Upper lobe of left lung (tissue), 6 donors: ENCODE measurements around the gene SLC22A1. TPM values are rescaled to one million over a fixed set of nuclear protein-coding genes. Genes with fewer than 3 reads are reported as not detected.

Experiments used
- ATAC-seq, 2 donors: fragments of 200-7000 bp; cut with Tn5 transposase; one replicate each; pipeline ENCODE4 v1.9.1; 2022; ENCODE audit warnings: mild to moderate bottlenecking in 2 of 2, moderate library complexity in 2 of 2; ENCODE audit not compliant: low FRiP score in 2 of 2
- DNase-seq, 2 donors: peaks; one replicate each; pipeline ENCODE4 v3.0.0-alpha.2; 2019 to 2020
- H3K27ac ChIP-seq, 4 donors: fragments of 200-600 bp; sonication (generic); one replicate each; pipeline ENCODE4 v1.5.1; 2016 to 2019
- H3K27me3 ChIP-seq, 4 donors: fragments of 200-600 bp; sonication (generic); one replicate each; pipeline ENCODE4 v1.5.1; 2017 to 2019
- H3K36me3 ChIP-seq, 4 donors: fragments of 200-600 bp; sonication (generic); one replicate each; pipeline ENCODE4 v1.5.1; 2016 to 2019
- H3K4me1 ChIP-seq, 4 donors: fragments of 200-600 bp; sonication (generic); one replicate each; pipeline ENCODE4 v1.5.1; 2018 to 2019
- H3K4me3 ChIP-seq, 4 donors: fragments of 200-600 bp; sonication (generic); one replicate each; pipeline ENCODE4 v1.5.1; 2017 to 2019; ENCODE audit warnings: mild to moderate bottlenecking in 2 of 4, moderate library complexity in 1 of 4
- H3K9me3 ChIP-seq, 4 donors: fragments of 200-600 bp; sonication (generic); one replicate each; pipeline ENCODE4 v1.5.1; 2018 to 2019
- EP300 ChIP-seq, 4 donors: sonication (generic); formaldehyde crosslinking; IDR thresholded peaks; one replicate each; pipeline ENCODE4 v1.5.1; 2017; ENCODE audit warnings: antibody characterized with exemption in 4 of 4, control low read depth in 2 of 4
- POLR2A ChIP-seq, 4 donors: fragments of 450-650 bp; IDR thresholded peaks; one replicate each; pipeline ENCODE4 v1.5.1; 2016 to 2017; ENCODE audit warnings: antibody characterized with exemption in 4 of 4, mild to moderate bottlenecking in 2 of 4
- POLR2AphosphoS5 ChIP-seq, 2 donors: sonication (generic); formaldehyde crosslinking; IDR thresholded peaks; one replicate each; pipeline ENCODE4 v1.5.1; 2017; ENCODE audit warnings: antibody characterized with exemption in 2 of 2
- WGBS, 2 donors: methylation state at CpG; one replicate each; pipeline ENCODE4 v1.1.5; 2017 to 2018; 5-methylcytosine and 5-hydroxymethylcytosine counted together
- total RNA-seq, 6 donors: library from RNA; depleted of rRNA in 4 of 6; stranded (reverse); fragments of >200 nt in 4 of 6; gene quantifications; one replicate each; pipeline versions ENCODE4 v1.1.0 to v1.2.1, GENCODE V29; 2016 to 2021
- TF ChIP-seq, protein P1 (sequence below), 6 experiments: fragments of 450-650 bp in 4 of 6; fragments of 200-600 bp in 2 of 6; sonication (generic) in 2 of 6; IDR thresholded peaks; one replicate each; pipeline ENCODE4 v1.5.1; 2016 to 2019; ENCODE audit warnings: antibody characterized with exemption in 6 of 6
- donor health status: DM: no; HTN: no; CAD: no; lungs with moderate emphysema.
- donor health status: DM: no; HTN: yes; CAD: no; lungs with severe emphysema.

The SLC22A1 gene
- total RNA-seq, 6 donors from 2014 or later: 0.67 to 4.2 (median 2.0) TPM

DNA sequence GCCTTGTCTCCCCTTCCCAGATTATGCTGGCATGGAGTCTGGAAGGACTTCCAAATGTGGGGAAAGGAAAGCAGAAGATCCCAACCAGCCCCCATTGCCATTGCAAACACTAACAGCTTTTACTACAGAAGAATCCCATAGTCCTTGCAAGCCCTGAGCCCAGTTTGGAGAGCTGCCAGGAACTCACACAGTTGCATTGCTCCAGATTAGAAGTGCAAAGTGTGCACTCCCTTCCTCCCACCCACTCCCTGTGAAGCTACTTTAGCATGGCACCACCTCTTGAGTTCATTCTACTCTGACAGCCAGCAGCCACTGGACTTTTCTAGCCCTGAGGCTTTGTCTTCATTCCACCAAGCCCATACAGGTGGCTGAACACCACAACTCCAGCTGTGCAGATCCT, 69.4 kb downstream of the SLC22A1 start:
- Histone ChIP-seq H3K27me3 (no peaks in the 10 kb centered on the region), H3K36me3 (no peaks in the 10 kb centered on the region), H3K9me3 (peaks cover 12 to 23% (median 21%) of the 10 kb centered on the region in 4 donors), H3K4me3 (no peak overlapping the region), H3K4me1 (no peaks in the 10 kb centered on the region), H3K27ac (no peak overlapping the region)
- TF ChIP-seq, protein P1, sequence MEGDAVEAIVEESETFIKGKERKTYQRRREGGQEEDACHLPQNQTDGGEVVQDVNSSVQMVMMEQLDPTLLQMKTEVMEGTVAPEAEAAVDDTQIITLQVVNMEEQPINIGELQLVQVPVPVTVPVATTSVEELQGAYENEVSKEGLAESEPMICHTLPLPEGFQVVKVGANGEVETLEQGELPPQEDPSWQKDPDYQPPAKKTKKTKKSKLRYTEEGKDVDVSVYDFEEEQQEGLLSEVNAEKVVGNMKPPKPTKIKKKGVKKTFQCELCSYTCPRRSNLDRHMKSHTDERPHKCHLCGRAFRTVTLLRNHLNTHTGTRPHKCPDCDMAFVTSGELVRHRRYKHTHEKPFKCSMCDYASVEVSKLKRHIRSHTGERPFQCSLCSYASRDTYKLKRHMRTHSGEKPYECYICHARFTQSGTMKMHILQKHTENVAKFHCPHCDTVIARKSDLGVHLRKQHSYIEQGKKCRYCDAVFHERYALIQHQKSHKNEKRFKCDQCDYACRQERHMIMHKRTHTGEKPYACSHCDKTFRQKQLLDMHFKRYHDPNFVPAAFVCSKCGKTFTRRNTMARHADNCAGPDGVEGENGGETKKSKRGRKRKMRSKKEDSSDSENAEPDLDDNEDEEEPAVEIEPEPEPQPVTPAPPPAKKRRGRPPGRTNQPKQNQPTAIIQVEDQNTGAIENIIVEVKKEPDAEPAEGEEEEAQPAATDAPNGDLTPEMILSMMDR (IDR thresholded peaks at IDR 0.05): no peak
- TF ChIP-seq EP300 (IDR thresholded peaks at IDR 0.05): no peak
- TF ChIP-seq POLR2AphosphoS5 (IDR thresholded peaks at IDR 0.05): no peak
- TF ChIP-seq POLR2A (IDR thresholded peaks at IDR 0.05): no peak
- ATAC-seq (no peak), DNase-seq (no peak)

GRCh38 chr6:160192840-160193239, 71.2 kb downstream of the SLC22A1 start:
- TF ChIP-seq POLR2AphosphoS5 (IDR thresholded peaks at IDR 0.05) (no peak), POLR2A (IDR thresholded peaks at IDR 0.05) (no peak), EP300 (IDR thresholded peaks at IDR 0.05) (no peak)
- TF ChIP-seq, protein P1 (IDR thresholded peaks at IDR 0.05): no peak
- no peak overlapping the region for H3K27ac ChIP-seq
- H3K4me3 ChIP-seq: no peak overlapping the region
- ATAC-seq (no peak), DNase-seq (no peak)
- H3K36me3 ChIP-seq: no peaks in the 10 kb centered on the region
- peaks cover 12 to 23% (median 21%) of the 10 kb centered on the region in 4 donors for H3K9me3 ChIP-seq
- H3K27me3 ChIP-seq: no peaks in the 10 kb centered on the region
- H3K4me1 ChIP-seq: no peaks in the 10 kb centered on the region
- 90 to 97% methylated on average over 1 of the region's 1 CpG for WGBS, 2 donors

GRCh38 chr6:160194808-160195207, 73.2 kb downstream of the SLC22A1 start:
- no peak for ATAC-seq
- Histone ChIP-seq H3K36me3 (no peaks in the 10 kb centered on the region), H3K4me1 (no peaks in the 10 kb centered on the region), H3K4me3 (no peak overlapping the region), H3K27me3 (no peaks in the 10 kb centered on the region), H3K9me3 (peaks cover 12 to 23% (median 21%) of the 10 kb centered on the region in 4 donors), H3K27ac (no peak overlapping the region)
- no peak for DNase-seq
- TF ChIP-seq POLR2A (IDR thresholded peaks at IDR 0.05) (no peak), POLR2AphosphoS5 (IDR thresholded peaks at IDR 0.05) (no peak), EP300 (IDR thresholded peaks at IDR 0.05) (no peak)
- TF ChIP-seq, protein P1 (IDR thresholded peaks at IDR 0.05): no peak
- 74 to 86% methylated on average over 1 of the region's 1 CpG for WGBS, 2 donors

DNA sequence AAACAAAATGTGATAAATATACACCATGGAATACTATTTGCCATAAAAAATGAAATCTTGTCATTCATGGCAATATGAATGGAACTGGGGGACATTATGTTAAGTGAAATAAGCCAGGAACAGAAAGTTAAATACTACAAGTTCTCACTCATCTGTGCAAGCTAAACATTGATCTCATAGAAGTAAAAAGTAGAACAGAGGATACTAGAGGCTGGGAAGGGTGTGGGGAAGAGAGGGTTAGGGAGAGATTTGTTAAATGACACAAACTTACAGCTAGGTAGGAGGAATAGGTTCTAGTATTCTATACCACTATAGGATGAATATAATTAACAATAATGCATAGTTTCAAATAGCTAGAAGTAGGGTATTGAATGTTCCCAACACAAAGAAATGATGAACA, 76.0 kb downstream of the SLC22A1 start:
- Histone ChIP-seq H3K9me3 (peaks cover 12 to 21% (median 18%) of the 10 kb centered on the region in 4 donors), H3K4me3 (no peak overlapping the region), H3K4me1 (no peaks in the 10 kb centered on the region), H3K27ac (no peak overlapping the region), H3K36me3 (no peaks in the 10 kb centered on the region), H3K27me3 (no peaks in the 10 kb centered on the region)
- no peak for TF ChIP-seq POLR2AphosphoS5 (IDR thresholded peaks at IDR 0.05)
- no peak for TF ChIP-seq EP300 (IDR thresholded peaks at IDR 0.05)
- TF ChIP-seq POLR2A (IDR thresholded peaks at IDR 0.05): no peak
- TF ChIP-seq, protein P1 (IDR thresholded peaks at IDR 0.05): no peak
- no peak for ATAC-seq
- no peak for DNase-seq

DNA sequence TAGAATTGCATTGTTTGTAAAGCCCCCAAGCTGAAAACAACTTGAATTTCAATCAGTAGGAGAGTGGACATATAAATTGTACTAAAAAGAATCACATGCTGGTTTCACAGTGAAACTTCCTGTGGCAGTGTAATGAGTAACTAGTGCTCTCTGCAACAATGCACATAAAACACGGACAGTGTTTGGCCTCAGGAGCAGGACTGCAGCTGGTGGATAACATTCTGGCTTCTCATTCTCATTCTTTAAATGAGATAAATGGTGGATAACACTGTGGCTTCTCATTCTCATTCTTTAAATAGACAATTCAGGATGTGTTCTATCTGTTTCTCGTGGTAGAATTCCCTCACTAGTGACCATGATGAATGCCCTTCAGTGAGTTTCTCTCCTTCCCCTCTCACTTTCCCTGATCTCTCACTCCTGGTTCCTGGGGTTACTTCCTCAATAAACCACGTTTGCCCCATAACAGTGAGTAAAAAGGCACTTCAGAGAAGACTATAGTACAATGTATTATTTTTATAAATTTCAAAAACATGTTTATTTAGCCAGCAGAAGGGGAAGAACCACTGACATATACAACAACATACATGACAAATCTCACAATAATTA, 77.1 kb downstream of the SLC22A1 start:
- DNase-seq (no peak), ATAC-seq (no peak)
- TF ChIP-seq POLR2A (IDR thresholded peaks at IDR 0.05): no peak
- TF ChIP-seq, protein P1 (IDR thresholded peaks at IDR 0.05): no peak
- TF ChIP-seq POLR2AphosphoS5 (IDR thresholded peaks at IDR 0.05): no peak
- no peak for TF ChIP-seq EP300 (IDR thresholded peaks at IDR 0.05)
- 18 to 29% methylated on average over 3 of the region's 3 CpGs for WGBS, 2 donors
- Histone ChIP-seq H3K4me3 (no peak overlapping the region), H3K27ac (no peak overlapping the region), H3K4me1 (no peaks in the 10 kb centered on the region), H3K9me3 (peaks cover 6 to 13% (median 10%) of the 10 kb centered on the region in 4 donors), H3K27me3 (no peaks in the 10 kb centered on the region), H3K36me3 (no peaks in the 10 kb centered on the region)
